ENCODE measurements around the gene LMCD1.
"Not testable (repeated sequence)": the region's sequence is repeated elsewhere in the genome, so short reads cannot be mapped to it uniquely, and the experiment has no call there.

The LMCD1 gene

GRCh38 chr3:8563146-8563545 lies 61.5 kb downstream of the LMCD1 start:
- no peak for DNase-seq

GRCh38 chr3:8563597-8563996 lies 62.0 kb downstream of the LMCD1 start:
- no peak for DNase-seq

- DNase-seq, result no peak
Observed at GRCh38 chr3:8565376-8565775, 63.8 kb downstream of the LMCD1 start.

GRCh38 chr3:8567784-8568575 lies 66.4 kb downstream of the LMCD1 start:
- no peak for DNase-seq

GRCh38 chr3:8571256-8571655 lies 69.6 kb downstream of the LMCD1 start:
- no peak for DNase-seq

GRCh38 chr3:8573342-8573926 lies 71.8 kb downstream of the LMCD1 start:
- no peak for DNase-seq

- no peak for DNase-seq
Observed at GRCh38 chr3:8574040-8574669, 72.5 kb downstream of the LMCD1 start.

- DNase-seq, result no peak
Observed at GRCh38 chr3:8574670-8575322, 73.2 kb downstream of the LMCD1 start.

- DNase-seq, result no peak
Observed at GRCh38 chr3:8575364-8576104, 73.9 kb downstream of the LMCD1 start.

- DNase-seq, result no peak
Observed at GRCh38 chr3:8576436-8576835, 74.8 kb downstream of the LMCD1 start.

- no peak for DNase-seq
Observed at GRCh38 chr3:8576841-8577571, 75.4 kb downstream of the LMCD1 start.

- DNase-seq, result no peak
Observed at GRCh38 chr3:8578282-8578681, 76.7 kb downstream of the LMCD1 start.

- DNase-seq, result no peak
Observed at GRCh38 chr3:8579096-8579495, 77.5 kb downstream of the LMCD1 start.

GRCh38 chr3:8579943-8580342 lies 78.3 kb downstream of the LMCD1 start:
- DNase-seq, result no peak

GRCh38 chr3:8580434-8580833 lies 78.8 kb downstream of the LMCD1 start:
- not testable (repeated sequence) for DNase-seq

GRCh38 chr3:8581373-8581772 lies 79.8 kb downstream of the LMCD1 start:
- DNase-seq, result no peak

- DNase-seq, result no peak
Observed at GRCh38 chr3:8581806-8582445, 80.3 kb downstream of the LMCD1 start.

GRCh38 chr3:8584661-8585060 lies 83.0 kb downstream of the LMCD1 start:
- DNase-seq, result no peak

- no peak for DNase-seq
Observed at GRCh38 chr3:8589880-8590556, 88.4 kb downstream of the LMCD1 start.

- DNase-seq, result no peak
Observed at GRCh38 chr3:8593021-8593827, 91.6 kb downstream of the LMCD1 start.

Data from activated CD4-positive, alpha-beta T cell treated with anti-CD3 and anti-CD28 coated beads, Interleukin-2, amount 50 U/mL, for 1 hour (primary cell).